Left ventricle myocardium inferior (tissue), 1 donor: ENCODE data around the gene PRKG1. TPM values are rescaled to one million over a fixed set of nuclear protein-coding genes. Genes with fewer than 3 reads are reported as not detected.

Experiments used
- DNase-seq: peaks from one replicate; pipeline ENCODE4 v3.0.0-alpha.2; 2020
- H3K27ac ChIP-seq: fragments of 200-600 bp; replicated peaks from 2 replicates; pipeline ENCODE4 v1.8.0; 2021
- H3K27me3 ChIP-seq: fragments of 200-600 bp; 2 replicates; pipeline ENCODE4 v1.8.0; 2021; ENCODE audit warnings: low read depth
- H3K36me3 ChIP-seq: fragments of 200-600 bp; 2 replicates; pipeline ENCODE4 v1.8.0; 2021
- H3K4me1 ChIP-seq: fragments of 200-600 bp; 2 replicates; pipeline ENCODE4 v1.8.0; 2021
- H3K4me3 ChIP-seq: fragments of 200-600 bp; 2 replicates; pipeline ENCODE4 v1.8.0; 2021; ENCODE audit warnings: mild to moderate bottlenecking, moderate library complexity
- H3K9me3 ChIP-seq: fragments of 200-600 bp; replicated peaks from 2 replicates; pipeline ENCODE4 v1.8.0; 2021
- intact Hi-C: fragments of 100-400 bp; cut with micrococcal nuclease; formaldehyde crosslinking; loops from one replicate; pipeline ENCODE4 v1.11.0; 2022
- total RNA-seq: library from RNA; stranded (reverse); fragmentation: NEBNext Ultra II Directional; extraction: Animal tissue kit (Norgen Biotek cat#: 25700); gene quantifications from one replicate; pipeline ENCODE4 v1.2.1, GENCODE V29; 2021
- TF ChIP-seq, protein P1 (sequence below): fragments of 200-600 bp; IDR thresholded peaks from 2 replicates; pipeline ENCODE4 v1.8.0; 2021; ENCODE audit warnings: antibody characterized with exemption, mild to moderate bottlenecking, borderline replicate concordance
- donor health status: DM: no; HTN: yes; CAD: no; lungs with severe emphysema.

The PRKG1 gene
- total RNA-seq, 1 donor from 2014 or later, result 38.9 TPM

DNA sequence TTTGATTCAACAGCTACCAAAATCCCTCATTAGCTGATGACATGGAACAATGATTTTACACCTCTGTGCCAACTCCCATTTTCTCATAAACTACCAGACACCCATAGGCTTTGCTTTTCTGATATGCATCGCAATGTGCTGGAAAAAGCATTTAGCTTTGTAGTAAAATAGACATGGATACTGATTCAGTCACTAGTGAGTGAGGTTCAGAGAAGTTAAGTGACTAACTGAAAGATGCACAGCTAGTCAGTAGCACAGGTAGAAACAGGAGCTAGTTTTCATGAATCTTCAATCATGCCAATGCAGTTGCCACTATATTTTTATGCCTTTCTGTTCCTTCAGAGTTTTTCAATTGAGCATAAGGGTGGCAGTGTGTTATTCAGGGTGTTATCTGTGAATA, 38.7 kb downstream of the PRKG1 start:
- no peaks in the 10 kb centered on the region for H3K27me3 ChIP-seq
- no peak for DNase-seq
- TF ChIP-seq, protein P1, sequence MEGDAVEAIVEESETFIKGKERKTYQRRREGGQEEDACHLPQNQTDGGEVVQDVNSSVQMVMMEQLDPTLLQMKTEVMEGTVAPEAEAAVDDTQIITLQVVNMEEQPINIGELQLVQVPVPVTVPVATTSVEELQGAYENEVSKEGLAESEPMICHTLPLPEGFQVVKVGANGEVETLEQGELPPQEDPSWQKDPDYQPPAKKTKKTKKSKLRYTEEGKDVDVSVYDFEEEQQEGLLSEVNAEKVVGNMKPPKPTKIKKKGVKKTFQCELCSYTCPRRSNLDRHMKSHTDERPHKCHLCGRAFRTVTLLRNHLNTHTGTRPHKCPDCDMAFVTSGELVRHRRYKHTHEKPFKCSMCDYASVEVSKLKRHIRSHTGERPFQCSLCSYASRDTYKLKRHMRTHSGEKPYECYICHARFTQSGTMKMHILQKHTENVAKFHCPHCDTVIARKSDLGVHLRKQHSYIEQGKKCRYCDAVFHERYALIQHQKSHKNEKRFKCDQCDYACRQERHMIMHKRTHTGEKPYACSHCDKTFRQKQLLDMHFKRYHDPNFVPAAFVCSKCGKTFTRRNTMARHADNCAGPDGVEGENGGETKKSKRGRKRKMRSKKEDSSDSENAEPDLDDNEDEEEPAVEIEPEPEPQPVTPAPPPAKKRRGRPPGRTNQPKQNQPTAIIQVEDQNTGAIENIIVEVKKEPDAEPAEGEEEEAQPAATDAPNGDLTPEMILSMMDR, result no peak
- H3K4me3 ChIP-seq, result no peak overlapping the region
- no peaks in the 10 kb centered on the region for H3K36me3 ChIP-seq
- no peaks in the 10 kb centered on the region for H3K9me3 ChIP-seq
- peaks cover 43% of the 10 kb centered on the region for H3K4me1 ChIP-seq
- intact Hi-C loops, result no loop called here
- no peak overlapping the region for H3K27ac ChIP-seq

DNA sequence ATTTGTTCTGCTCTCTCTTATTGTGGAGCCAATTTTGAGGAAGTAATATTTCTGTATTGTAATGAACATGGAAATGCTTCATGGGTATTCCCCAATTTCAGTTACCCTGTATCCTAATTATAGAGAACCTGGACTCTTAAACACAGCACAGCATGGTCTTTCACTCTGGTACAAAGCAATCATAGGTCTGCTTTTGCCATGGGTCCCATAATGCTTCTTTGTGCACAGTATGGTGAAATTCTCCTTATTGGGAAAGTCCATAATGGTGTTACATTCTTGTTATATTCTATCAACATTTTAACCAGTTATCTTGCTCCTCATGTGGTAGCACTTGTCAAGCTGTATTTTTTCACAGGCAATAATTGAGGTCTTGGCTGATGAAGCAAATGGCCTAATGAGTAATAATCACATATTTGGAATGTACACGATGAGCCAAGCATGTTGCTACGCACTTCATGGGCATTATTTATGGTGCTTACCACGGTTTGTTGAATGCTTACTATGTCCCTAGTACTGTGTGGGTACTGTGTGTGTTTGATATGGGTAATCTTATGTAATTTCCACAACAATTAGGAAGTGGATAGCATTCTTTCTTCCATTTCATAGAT, 42.9 kb downstream of the PRKG1 start:
- TF ChIP-seq, protein P1, result no peak

DNA sequence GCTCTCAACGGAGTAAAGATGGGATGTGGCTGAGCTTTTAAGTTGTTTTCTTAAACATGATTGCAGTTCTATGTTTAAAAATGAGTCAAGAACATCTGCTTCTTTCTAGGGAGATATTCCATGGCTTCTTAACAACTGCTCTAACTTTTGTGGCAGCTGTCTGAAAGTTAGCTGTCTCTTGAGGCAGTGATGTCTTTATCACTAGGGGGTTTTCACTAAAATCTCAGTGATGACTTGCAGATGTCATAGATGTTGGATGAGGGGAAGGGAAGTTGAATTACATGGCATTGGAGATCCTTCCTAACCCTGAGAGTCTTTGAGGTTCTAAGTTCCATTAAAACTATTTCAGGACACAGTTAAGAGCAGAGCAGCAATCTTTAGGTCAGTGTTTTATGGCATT, 43.5 kb downstream of the PRKG1 start:
- no peak for DNase-seq
- TF ChIP-seq, protein P1, result no peak
- Histone ChIP-seq H3K27me3 (no peaks in the 10 kb centered on the region), H3K9me3 (no peaks in the 10 kb centered on the region), H3K36me3 (no peaks in the 10 kb centered on the region), H3K4me1 (peaks cover 50% of the 10 kb centered on the region), H3K27ac (peak overlapping the region; percentile 67), H3K4me3 (no peak overlapping the region)
- intact Hi-C loops, result no loop called here

More for the DNA sequence above, 42.9 kb downstream of the PRKG1 start:
- H3K4me3 ChIP-seq, result no peak overlapping the region
- no peaks in the 10 kb centered on the region for H3K36me3 ChIP-seq
- peaks cover 50% of the 10 kb centered on the region for H3K4me1 ChIP-seq
- H3K9me3 ChIP-seq, result no peaks in the 10 kb centered on the region
- no peak for DNase-seq
- peak overlapping the region; percentile 67 for H3K27ac ChIP-seq
- intact Hi-C loops, result no loop called here
- no peaks in the 10 kb centered on the region for H3K27me3 ChIP-seq

DNA sequence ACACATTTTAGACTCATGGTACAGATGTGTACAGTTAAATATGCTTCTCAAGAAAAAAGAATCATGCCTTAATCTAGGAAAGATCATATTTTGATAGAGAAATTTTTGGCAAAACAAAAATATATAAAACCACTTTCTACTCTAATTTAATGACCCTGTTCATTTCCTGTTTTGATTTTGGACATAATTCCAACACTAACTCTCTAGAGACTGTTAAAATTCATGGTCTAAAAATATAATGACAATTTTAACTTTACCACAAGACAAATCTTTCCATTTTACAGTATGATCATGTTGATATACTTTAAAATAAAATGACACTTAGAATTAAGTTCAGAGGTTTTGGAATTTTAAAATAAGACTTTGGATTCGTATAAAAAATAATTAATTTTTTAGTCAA, 45.2 kb downstream of the PRKG1 start:
- intact Hi-C loops, result no loop called here
- DNase-seq, result no peak
- TF ChIP-seq, protein P1, result no peak
- Histone ChIP-seq H3K4me1 (peaks cover 46% of the 10 kb centered on the region), H3K27me3 (no peaks in the 10 kb centered on the region), H3K36me3 (no peaks in the 10 kb centered on the region), H3K9me3 (no peaks in the 10 kb centered on the region), H3K27ac (peak overlapping the region; percentile 67), H3K4me3 (no peak overlapping the region)

DNA sequence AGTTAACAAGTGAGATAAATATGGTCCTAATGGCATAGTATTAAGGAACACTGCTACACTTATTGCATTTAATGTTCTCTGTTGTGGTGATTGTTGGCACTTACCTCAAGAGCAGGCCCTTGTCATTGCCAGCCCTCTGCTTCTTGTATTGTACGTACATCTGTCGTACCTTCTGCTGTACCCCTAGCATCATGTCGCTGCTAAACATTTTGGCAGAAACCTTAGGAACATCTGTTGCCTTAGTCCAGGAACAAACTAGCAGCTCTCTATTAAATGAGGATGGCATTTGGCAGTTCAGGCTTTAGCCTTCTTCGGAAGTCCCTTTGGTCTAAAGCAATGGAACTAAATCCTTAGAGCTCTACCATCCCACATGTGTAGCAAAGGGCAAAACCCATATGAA, 47.6 kb downstream of the PRKG1 start:
- Histone ChIP-seq H3K27ac (no peak overlapping the region), H3K9me3 (peaks cover 5% of the 10 kb centered on the region)
- TF ChIP-seq, protein P1, result no peak

More for the DNA sequence above, 47.6 kb downstream of the PRKG1 start:
- intact Hi-C loops, result no loop called here
- H3K4me1 ChIP-seq, result peaks cover 36% of the 10 kb centered on the region
- no peaks in the 10 kb centered on the region for H3K27me3 ChIP-seq
- no peak overlapping the region for H3K4me3 ChIP-seq
- no peaks in the 10 kb centered on the region for H3K36me3 ChIP-seq
- no peak for DNase-seq
